HCT116 (cell line): Measurements from ENCODE around the gene SLC45A2. TPM values are rescaled to one million over a fixed set of nuclear protein-coding genes. Genes with fewer than 3 reads are reported as not detected.

ENCODE experiments used
- ATAC-seq: fragments of 200-7000 bp; cut with Tn5 transposase; 2 replicates; pipeline ENCODE4 v1.9.1; 2020; ENCODE audit warnings: mild to moderate bottlenecking, moderate library complexity
- BruUV-seq: library from RNA; stranded (reverse); fragments of 400-500 nt; replicated peaks from 2 replicates; lab custom pipeline; 2021; lab: Mats Ljungman, UMichigan
- CTCF ChIA-PET: fragments of 300-600 bp; sonication (Branson Sonifier 250); formaldehyde crosslinking; loops from one replicate; lab custom pipeline; 2021; ENCODE audit warnings: antibody characterized with exemption; lab: Charles Lee
- POLR2A ChIA-PET: fragments of 300-600, 350-600 bp; sonication (Branson Sonifier 250); formaldehyde crosslinking; loops from one replicate; lab custom pipeline; 2021; ENCODE audit warnings: antibody characterized with exemption; lab: Charles Lee
- RAD21 ChIA-PET, 2 experiments: fragments of 300-600 bp; sonication (Branson Sonifier 250); formaldehyde crosslinking; loops; one replicate each; lab custom pipeline; 2023; ENCODE audit warnings: low total read pairs in 2 of 2; ENCODE audit not compliant: uncharacterized antibody in 2 of 2, unreplicated experiment in 2 of 2, low non-redundant PET in 1 of 2; lab: Charles Lee
- DNase-seq: peaks from one replicate; pipeline ENCODE4 v3.0.0-alpha.2; 2010; ENCODE audit warnings: low read depth, low spot score
- H2AFZ ChIP-seq: fragments of 200-600 bp; shearing (Covaris generic), sonication (generic); 2 replicates; pipeline ENCODE4 v1.6.1; 2017; ENCODE audit warnings: low read depth, mixed run types, mixed read lengths, antibody characterized with exemption, low read length; ENCODE audit not compliant: poor library complexity, severe bottlenecking
- H3K27ac ChIP-seq: 2 replicates; pipeline ENCODE4 v1.5.1; 2012; ENCODE audit warnings: low read depth, low read length
- H3K27me3 ChIP-seq: fragments of 200-600 bp; sonication (generic); 2 replicates; pipeline ENCODE4 v1.6.1; 2016; ENCODE audit warnings: mixed run types, low read length, mixed read lengths; ENCODE audit not compliant: insufficient read depth
- H3K36me3 ChIP-seq, 2 experiments: fragments of 200-500 bp in 1 of 2; fragments of 200-600 bp in 1 of 2; sonication (Bioruptor generic) in 1 of 2; sonication (generic) in 1 of 2; 2 replicates each; pipeline versions ENCODE4 v1.5.1 to v1.6.1; 2014 to 2016; ENCODE audit warnings: low read length in 2 of 2, inconsistent platforms in 1 of 2, mixed read lengths in 1 of 2, mixed run types in 1 of 2; ENCODE audit not compliant: insufficient read depth in 2 of 2, control insufficient read depth in 1 of 2
- H3K4me1 ChIP-seq, 2 experiments: fragments of 200-600 bp in 1 of 2; sonication (generic) in 1 of 2; 2 replicates each; pipeline versions ENCODE4 v1.5.1 to v1.6.1; 2012 to 2017; ENCODE audit warnings: low read length in 2 of 2, inconsistent platforms in 1 of 2, mild to moderate bottlenecking in 1 of 2, mixed read lengths in 1 of 2, mixed run types in 1 of 2, moderate library complexity in 1 of 2; ENCODE audit not compliant: insufficient read depth in 2 of 2, control insufficient read depth in 1 of 2
- H3K4me2 ChIP-seq: fragments of 200-600 bp; sonication (generic); 2 replicates; pipeline ENCODE4 v1.6.1; 2017; ENCODE audit warnings: mixed run types, low read length, mixed read lengths
- H3K4me3 ChIP-seq, 2 experiments: fragments of 200-600 bp in 1 of 2; sonication (generic) in 1 of 2; replicated peaks in 1 of 2; 2 replicates each; pipeline ENCODE4 v1.5.1; 2011 to 2016; ENCODE audit warnings: low read length in 2 of 2, control low read depth in 1 of 2, low read depth in 1 of 2, mild to moderate bottlenecking in 1 of 2, mixed read lengths in 1 of 2, mixed run types in 1 of 2
- H3K79me2 ChIP-seq: fragments of 200-600 bp; sonication (generic); 2 replicates; pipeline ENCODE4 v1.6.1; 2017; ENCODE audit warnings: mild to moderate bottlenecking, mixed run types, low read length, moderate library complexity, mixed read lengths; ENCODE audit not compliant: insufficient read depth
- H3K9ac ChIP-seq: fragments of 200-600 bp; sonication (generic); 2 replicates; pipeline ENCODE4 v1.6.1; 2016; ENCODE audit warnings: low read length, mixed read lengths
- H3K9me2 ChIP-seq: fragments of 200-600 bp; sonication (generic), shearing (Covaris generic); 2 replicates; pipeline ENCODE4 v1.6.1; 2017; ENCODE audit warnings: mixed run types, mild to moderate bottlenecking, moderate library complexity; ENCODE audit not compliant: insufficient read depth
- H3K9me3 ChIP-seq, 2 experiments: fragments of 200-500 bp in 1 of 2; fragments of 200-600 bp in 1 of 2; sonication (Bioruptor generic) in 1 of 2; sonication (generic) in 1 of 2; 2 replicates each; pipeline ENCODE4 v1.6.1; 2014 to 2017; ENCODE audit warnings: low read length in 2 of 2, mixed read lengths in 2 of 2, inconsistent platforms in 1 of 2, low read depth in 1 of 2, mild to moderate bottlenecking in 1 of 2, mixed run types in 1 of 2, moderate library complexity in 1 of 2; ENCODE audit not compliant: control insufficient read depth in 1 of 2, insufficient read depth in 1 of 2
- H4K20me1 ChIP-seq: fragments of 200-600 bp; sonication (generic), shearing (Covaris generic); 2 replicates; pipeline ENCODE4 v1.6.1; 2017; ENCODE audit warnings: mixed run types, mild to moderate bottlenecking, moderate library complexity; ENCODE audit not compliant: insufficient read depth
- ATF3 ChIP-seq: IDR thresholded peaks from 2 replicates; pipeline ENCODE4 v1.6.1; 2012
- CBX3 ChIP-seq: IDR thresholded peaks from 2 replicates; pipeline ENCODE4 v1.6.1; 2012; ENCODE audit warnings: low read depth
- CEBPB ChIP-seq: IDR thresholded peaks from 2 replicates; pipeline ENCODE4 v1.6.1; 2012; ENCODE audit warnings: low read depth
- CTCF ChIP-seq, 3 experiments: fragments of 200-600 bp in 1 of 3; sonication (generic) in 1 of 3; IDR thresholded peaks in 2 of 3; conservative IDR thresholded peaks in 1 of 3; 2 replicates each; pipeline ENCODE4 v1.5.1; 2012 to 2017; ENCODE audit warnings: low read depth in 2 of 3, low read length in 2 of 3, antibody characterized with exemption in 1 of 3, borderline replicate concordance in 1 of 3, control low read depth in 1 of 3, mild to moderate bottlenecking in 1 of 3, mixed read lengths in 1 of 3, mixed run types in 1 of 3, moderate library complexity in 1 of 3; ENCODE audit not compliant: insufficient read depth in 1 of 3
- ELF1 ChIP-seq: IDR thresholded peaks from 2 replicates; pipeline ENCODE4 v1.6.1; 2012; ENCODE audit warnings: low read depth, borderline replicate concordance
- EZH2phosphoT487 ChIP-seq: fragments of 200-600 bp; IDR thresholded peaks from 2 replicates; pipeline ENCODE4 v1.6.1; 2018; ENCODE audit warnings: antibody characterized with exemption, borderline replicate concordance
- FOSL1 ChIP-seq: IDR thresholded peaks from 2 replicates; pipeline ENCODE4 v1.6.1; 2012; ENCODE audit warnings: low read depth
- JUND ChIP-seq: IDR thresholded peaks from 2 replicates; pipeline ENCODE4 v1.6.1; 2012
- SRF ChIP-seq: IDR thresholded peaks from 2 replicates; pipeline ENCODE4 v1.6.1; 2012; ENCODE audit warnings: low read depth
- TCF7L2 ChIP-seq: IDR thresholded peaks from 2 replicates; pipeline ENCODE4 v1.7.0; 2011; ENCODE audit warnings: borderline replicate concordance, inconsistent platforms; ENCODE audit not compliant: insufficient read depth, insufficient read length; ENCODE audit errors: extremely low read depth
- ZNF274 ChIP-seq: fragments of 200-500 bp; sonication (Bioruptor generic); IDR thresholded peaks from 2 replicates; pipeline ENCODE4 v1.6.1; 2014; ENCODE audit warnings: mild to moderate bottlenecking, low read depth, low read length, inconsistent platforms
- intact Hi-C: fragments of 100-400 bp; cut with micrococcal nuclease; formaldehyde crosslinking; loops from 2 replicates; pipeline ENCODE4 v1.10.0; 2022
- total RNA-seq: library from RNA; stranded (reverse); gene quantifications from one replicate; pipeline ENCODE4 v1.2.1, GENCODE V29; 2021; ENCODE audit not compliant: unreplicated experiment

The SLC45A2 gene
- total RNA-seq, 1 experiment from 2014 or later, result not detected

GRCh38 chr5:34005211-34005610 lies 20.7 kb upstream of the SLC45A2 start:
- no peak overlapping the region for H3K9ac ChIP-seq
- no TSS peak for BruUV-seq

GRCh38 chr5:34003941-34004340 lies 19.4 kb upstream of the SLC45A2 start:
- no peak overlapping the region for H3K4me3 ChIP-seq
- H3K4me1 ChIP-seq, result peaks cover 6% of the 10 kb centered on the region in 2 experiments; a peak in 2 of 4 replicates
- no peaks in the 10 kb centered on the region for H3K79me2 ChIP-seq
- RAD21 ChIA-PET, result no interaction called here
- no peak overlapping the region for H3K4me2 ChIP-seq
- DNase-seq (no peak), ATAC-seq (no peak)
- BruUV-seq, result no TSS peak
- POLR2A ChIA-PET, result no interaction called here
- no peaks in the 10 kb centered on the region for H3K36me3 ChIP-seq
- TF ChIP-seq CEBPB, result no peak
- no peak for TF ChIP-seq EZH2phosphoT487
- no peak for TF ChIP-seq CTCF (IDR thresholded peaks at IDR 0.05 in 2 of 3, conservative IDR thresholded peaks at IDR 0.05 in 1 of 3; ENCODE audit: borderline replicate concordance in 1 of 3, insufficient read depth in 1 of 3, low read depth in 2 of 3, low read length in 2 of 3)
- TF ChIP-seq TCF7L2, result no peak
- TF ChIP-seq JUND, result no peak
- TF ChIP-seq ZNF274, result no peak
- no peak for TF ChIP-seq FOSL1
- H3K27me3 ChIP-seq, result no peaks in the 10 kb centered on the region
- no peak overlapping the region for H3K27ac ChIP-seq
- intact Hi-C loops, result no loop called here
- no peaks in the 10 kb centered on the region for H4K20me1 ChIP-seq
- H2AFZ ChIP-seq, result no peak overlapping the region
- H3K9me2 ChIP-seq, result no peaks in the 10 kb centered on the region
- CTCF ChIA-PET, result no interaction called here
- H3K9me3 ChIP-seq, result no peaks in the 10 kb centered on the region
- no peak overlapping the region for H3K9ac ChIP-seq

More at GRCh38 chr5:34005211-34005610, 20.7 kb upstream of the SLC45A2 start:
- Histone ChIP-seq H3K36me3 (no peaks in the 10 kb centered on the region), H3K9me3 (no peaks in the 10 kb centered on the region), H3K27me3 (no peaks in the 10 kb centered on the region), H3K79me2 (no peaks in the 10 kb centered on the region), H4K20me1 (no peaks in the 10 kb centered on the region), H3K9me2 (no peaks in the 10 kb centered on the region)
- RAD21 ChIA-PET, result no interaction called here
- DNase-seq, result no peak
- TF ChIP-seq ZNF274, result no peak
- no peak for TF ChIP-seq ATF3
- no peak for TF ChIP-seq CEBPB
- no peak for TF ChIP-seq CBX3
- no peak for TF ChIP-seq ELF1
- no peak for TF ChIP-seq SRF
- TF ChIP-seq, all 23 proteins: peak for 0
- CTCF ChIA-PET, result no interaction called here
- Histone ChIP-seq H3K4me1 (peaks cover 6% of the 10 kb centered on the region in 2 experiments; a peak in 2 of 4 replicates), H3K4me2 (no peak overlapping the region), H3K4me3 (no peak overlapping the region), H2AFZ (no peak overlapping the region), H3K27ac (no peak overlapping the region)
- POLR2A ChIA-PET, result no interaction called here
- no peak for ATAC-seq
- intact Hi-C loops, result no loop called here
